Measurements from ENCODE around the gene AGBL1.

DNA sequence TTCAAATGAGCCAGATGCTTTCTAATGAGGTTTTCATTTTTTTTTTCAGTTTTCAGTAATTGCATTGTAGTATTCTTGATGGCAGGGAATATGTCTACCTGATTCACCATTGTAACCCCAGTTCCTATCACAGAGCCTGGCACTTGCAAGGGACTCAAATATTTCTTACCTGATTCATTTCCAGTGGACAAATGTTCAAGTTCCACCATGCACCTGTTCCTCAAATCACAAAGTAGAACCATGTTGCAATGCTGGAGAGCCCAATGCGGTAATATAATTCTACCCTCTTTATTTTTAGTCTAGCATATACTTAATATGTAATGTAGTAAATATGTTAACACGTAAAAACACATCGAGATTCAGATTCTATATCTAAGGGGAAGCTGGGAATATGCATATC, 722.6 kb downstream of the AGBL1 start:
- TF ChIP-seq, protein P1, sequence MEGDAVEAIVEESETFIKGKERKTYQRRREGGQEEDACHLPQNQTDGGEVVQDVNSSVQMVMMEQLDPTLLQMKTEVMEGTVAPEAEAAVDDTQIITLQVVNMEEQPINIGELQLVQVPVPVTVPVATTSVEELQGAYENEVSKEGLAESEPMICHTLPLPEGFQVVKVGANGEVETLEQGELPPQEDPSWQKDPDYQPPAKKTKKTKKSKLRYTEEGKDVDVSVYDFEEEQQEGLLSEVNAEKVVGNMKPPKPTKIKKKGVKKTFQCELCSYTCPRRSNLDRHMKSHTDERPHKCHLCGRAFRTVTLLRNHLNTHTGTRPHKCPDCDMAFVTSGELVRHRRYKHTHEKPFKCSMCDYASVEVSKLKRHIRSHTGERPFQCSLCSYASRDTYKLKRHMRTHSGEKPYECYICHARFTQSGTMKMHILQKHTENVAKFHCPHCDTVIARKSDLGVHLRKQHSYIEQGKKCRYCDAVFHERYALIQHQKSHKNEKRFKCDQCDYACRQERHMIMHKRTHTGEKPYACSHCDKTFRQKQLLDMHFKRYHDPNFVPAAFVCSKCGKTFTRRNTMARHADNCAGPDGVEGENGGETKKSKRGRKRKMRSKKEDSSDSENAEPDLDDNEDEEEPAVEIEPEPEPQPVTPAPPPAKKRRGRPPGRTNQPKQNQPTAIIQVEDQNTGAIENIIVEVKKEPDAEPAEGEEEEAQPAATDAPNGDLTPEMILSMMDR (IDR thresholded peaks at IDR 0.05; ENCODE audit: extremely low read depth in 1 of 2, insufficient read depth in 1 of 2, low read depth in 1 of 2, low read length in 2 of 2): no peak
- TF ChIP-seq POLR2AphosphoS5 (IDR thresholded peaks at IDR 0.05; ENCODE audit: insufficient read depth, low read depth, low read length) (no peak), EZH2 (IDR thresholded peaks at IDR 0.05; ENCODE audit: borderline replicate concordance, low read depth, low read length, severe bottlenecking) (no peak), POLR2A (IDR thresholded peaks at IDR 0.05; ENCODE audit: low read depth, low read length) (no peak), MYC (IDR thresholded peaks at IDR 0.05; ENCODE audit: low read depth, low read length) (no peak), FOS (IDR thresholded peaks at IDR 0.05; ENCODE audit: borderline replicate concordance, insufficient read depth, low read length) (no peak)
- TF ChIP-seq, protein P2, sequence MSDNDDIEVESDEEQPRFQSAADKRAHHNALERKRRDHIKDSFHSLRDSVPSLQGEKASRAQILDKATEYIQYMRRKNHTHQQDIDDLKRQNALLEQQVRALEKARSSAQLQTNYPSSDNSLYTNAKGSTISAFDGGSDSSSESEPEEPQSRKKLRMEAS (IDR thresholded peaks at IDR 0.05; ENCODE audit: insufficient read depth, insufficient read length): no peak

Data from endothelial cell of umbilical vein (primary cell).